Raji (cell line): ENCODE results near the gene PTER.

ENCODE experiments used
- POLR2A ChIP-seq: IDR thresholded peaks from 2 replicates; pipeline ENCODE4 v1.6.1; 2011; ENCODE audit warnings: low read depth, low read length, control low read depth; ENCODE audit not compliant: insufficient read depth

Gene PTER

GRCh38 chr10:16510843-16511242 is 74.0 kb downstream of the PTER start:
- no peak for TF ChIP-seq POLR2A

DNA sequence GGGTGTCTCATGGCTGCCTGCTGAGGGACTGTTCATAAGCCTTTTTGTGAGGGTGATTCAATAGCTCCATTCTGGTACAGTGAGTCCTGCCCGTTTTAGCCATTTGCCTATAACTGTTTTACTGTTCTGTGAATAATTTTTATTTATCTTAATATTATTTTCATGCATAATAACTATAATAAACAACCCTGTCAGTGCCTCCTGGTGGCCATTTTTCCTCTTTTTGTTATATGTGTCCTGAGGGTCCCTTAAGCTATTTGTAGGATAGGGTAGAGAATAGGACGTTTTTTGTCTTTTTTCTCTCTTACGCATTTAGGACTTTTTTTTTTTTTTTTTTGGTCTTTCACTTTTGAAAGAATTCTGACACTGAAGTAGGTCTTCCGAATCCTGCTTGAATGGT is 82.0 kb downstream of the PTER start:
- no peak for TF ChIP-seq POLR2A

- TF ChIP-seq POLR2A = no peak
Observed at GRCh38 chr10:16519250-16519907, 82.6 kb downstream of the PTER start.

DNA sequence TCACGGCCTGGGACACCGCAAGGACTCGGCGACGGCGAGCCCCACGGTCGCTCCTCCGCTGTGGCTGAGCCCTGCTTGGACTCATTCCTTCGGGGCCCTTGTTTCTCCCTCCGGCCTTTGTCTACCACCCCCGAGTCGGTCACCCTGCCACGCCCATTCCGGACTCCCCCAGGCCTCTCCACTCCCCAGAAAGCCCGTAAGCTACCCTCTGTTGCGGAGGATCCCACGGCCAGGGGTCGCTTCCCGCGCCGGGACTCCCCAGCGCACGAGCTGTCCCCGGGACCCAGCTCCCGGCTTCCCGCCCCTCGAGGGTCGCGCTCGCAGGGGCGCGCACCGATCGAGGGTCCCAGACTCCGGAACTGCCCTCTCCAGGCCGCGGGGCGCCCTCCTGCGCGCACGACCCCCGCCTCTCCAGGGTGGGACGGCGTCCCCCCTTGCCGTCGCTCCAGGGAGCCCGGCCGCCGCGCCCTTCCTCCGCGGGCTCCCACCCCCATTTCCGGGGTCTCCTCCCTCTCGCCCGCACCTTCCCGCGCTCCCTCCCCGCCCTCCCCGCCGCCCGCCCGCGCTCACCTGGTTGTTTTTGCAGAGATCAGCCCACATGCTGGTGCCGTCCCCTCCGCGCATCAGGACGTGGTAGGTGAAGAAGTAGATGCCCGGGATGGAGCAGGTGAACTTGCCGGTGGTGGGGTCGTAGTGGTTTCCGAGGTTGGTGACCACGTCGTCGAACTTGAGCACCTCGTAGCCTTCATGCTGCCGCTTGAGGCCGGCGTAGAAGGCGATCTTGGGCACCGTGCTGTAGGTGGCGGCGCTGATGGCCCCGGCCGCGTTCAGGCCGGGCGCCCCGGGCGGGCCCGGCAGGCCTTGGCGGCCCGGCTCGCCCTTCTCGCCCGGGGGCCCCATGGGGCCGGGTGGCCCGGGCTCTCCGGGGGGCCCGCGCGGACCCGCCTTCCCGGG is 83.4 kb downstream of the PTER start:
- no peak for TF ChIP-seq POLR2A

DNA sequence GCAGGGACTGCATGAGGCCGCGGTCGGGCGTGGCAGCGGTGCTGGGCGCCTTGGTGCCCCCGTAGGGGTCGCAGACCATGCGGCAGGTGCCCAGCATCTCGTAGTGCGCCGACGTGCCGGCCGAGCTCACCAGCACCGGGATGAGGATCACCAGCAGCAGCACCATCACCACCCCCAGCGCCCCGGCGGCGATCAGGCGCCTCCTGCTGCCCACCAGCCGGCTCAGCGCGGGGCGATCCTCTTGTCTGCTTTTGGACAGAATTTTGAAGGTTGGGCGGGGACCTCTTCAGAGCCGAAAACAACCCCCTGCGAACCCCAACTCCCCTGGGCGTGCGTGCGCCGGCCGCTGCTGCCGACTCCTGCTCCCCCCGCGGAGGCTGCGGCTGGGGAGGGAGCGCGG is 84.1 kb downstream of the PTER start:
- TF ChIP-seq POLR2A = no peak

GRCh38 chr10:16521311-16522016 is 84.7 kb downstream of the PTER start, which contains the start of gene C1QL3:
C1QL3 (minus strand) TSS chr10:16521879; CDS start chr10:16521065, 814 bp downstream.
- TF ChIP-seq POLR2A = no peak

- TF ChIP-seq POLR2A = no peak
Observed at GRCh38 chr10:16527452-16527851, 90.6 kb downstream of the PTER start.

- no peak for TF ChIP-seq POLR2A
Observed at GRCh38 chr10:16529853-16530252, 93.0 kb downstream of the PTER start.

DNA sequence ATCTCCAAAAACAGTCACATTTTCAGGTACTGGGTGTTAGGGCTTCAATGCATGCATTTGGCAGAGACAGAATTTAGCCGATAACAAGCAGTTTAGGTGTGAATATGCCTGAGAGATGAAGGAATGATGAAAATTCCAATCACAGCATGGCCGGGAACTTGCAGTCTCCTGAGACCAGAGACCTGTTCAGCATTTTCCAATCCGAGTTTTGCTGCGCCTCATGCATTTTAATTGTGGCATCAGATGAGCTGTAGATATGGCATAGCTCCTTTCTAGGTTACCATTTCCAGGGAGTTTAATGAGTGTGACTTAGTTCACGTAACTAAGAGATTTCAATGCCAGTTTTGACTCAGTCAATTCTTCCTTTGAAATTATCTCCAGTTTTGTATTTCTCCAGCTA is 99.3 kb downstream of the PTER start:
- no peak for TF ChIP-seq POLR2A

- no peak for TF ChIP-seq POLR2A
Observed at GRCh38 chr10:16544099-16544498, 107.3 kb downstream of the PTER start.

GRCh38 chr10:16544591-16544990 is 107.8 kb downstream of the PTER start:
- no peak for TF ChIP-seq POLR2A

- TF ChIP-seq POLR2A = no peak
Observed at GRCh38 chr10:16545116-16545736, 108.4 kb downstream of the PTER start.

DNA sequence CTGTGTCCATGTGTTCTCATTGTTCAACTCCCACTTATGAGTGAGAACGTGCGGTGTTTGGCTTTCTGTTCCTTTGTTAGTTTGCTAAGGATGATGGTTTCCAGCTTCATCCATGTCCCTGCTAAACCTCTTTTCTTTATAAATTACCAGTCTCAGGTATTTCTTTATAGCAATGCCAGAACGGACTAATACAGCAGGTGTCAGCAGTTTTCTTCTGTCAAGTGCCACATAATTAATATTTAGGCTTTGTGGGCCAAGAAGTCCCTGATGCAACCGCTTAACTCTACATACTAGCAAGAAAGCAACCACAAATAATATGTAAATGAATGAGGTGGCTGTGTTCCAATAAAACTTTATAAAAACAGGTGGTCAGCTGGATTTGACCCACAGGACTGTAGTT is 111.2 kb downstream of the PTER start:
- no peak for TF ChIP-seq POLR2A

- no peak for TF ChIP-seq POLR2A
Observed at GRCh38 chr10:16559236-16559773, 122.5 kb downstream of the PTER start.

- no peak for TF ChIP-seq POLR2A
Observed at GRCh38 chr10:16562891-16563290, 126.1 kb downstream of the PTER start.
